ENCODE data around the gene MRPL58.

GRCh38 chr17:75003070-75003956, 9.2 kb upstream of the MRPL58 start:
- no peak for TF ChIP-seq CTCF (IDR thresholded peaks at IDR 0.05)
- no peak for TF ChIP-seq EZH2 (IDR thresholded peaks at IDR 0.05; ENCODE audit: borderline replicate concordance, insufficient read depth, low read depth, low read length, poor library complexity, severe bottlenecking)

Measured in B cell (primary cell).